Gastrocnemius medialis (tissue), 4 donors: Measurements from ENCODE around the gene ADCYAP1R1. TPM values are rescaled to one million over a fixed set of nuclear protein-coding genes. Genes with fewer than 3 reads are reported as not detected.

ENCODE experiments used
- ATAC-seq, 2 donors: fragments of 150-250 bp; one replicate each; pipeline ENCODE4 v1.9.1; 2016
- DNase-seq, 2 donors: peaks; one replicate each; pipeline ENCODE4 v3.0.0-alpha.2; 2019
- H3K27ac ChIP-seq, 4 donors: fragments of 200-600 bp; sonication (generic); 1 replicate in 1 of 4; 2 replicates in 3 of 4; pipeline ENCODE4 v1.5.1; 2016 to 2018; ENCODE audit warnings: mild to moderate bottlenecking in 2 of 4, moderate library complexity in 1 of 4
- H3K27me3 ChIP-seq, 3 donors: fragments of 200-600 bp; sonication (generic) in 2 of 3; 1 replicate in 1 of 3; 2 replicates in 2 of 3; pipeline versions ENCODE4 v1.5.1 to v1.6.0; 2016 to 2019; ENCODE audit warnings: mild to moderate bottlenecking in 1 of 3, moderate library complexity in 1 of 3
- H3K36me3 ChIP-seq, 2 donors: fragments of 200-600 bp; sonication (generic) in 1 of 2; one replicate each; pipeline ENCODE4 v1.5.1; 2017 to 2018
- H3K4me1 ChIP-seq, 2 donors: fragments of 200-600 bp; sonication (generic) in 1 of 2; one replicate each; pipeline ENCODE4 v1.5.1; 2016 to 2017; ENCODE audit warnings: mild to moderate bottlenecking in 2 of 2
- H3K4me3 ChIP-seq, 4 donors: fragments of 200-600 bp; sonication (generic) in 3 of 4; 1 replicate in 1 of 4; 2 replicates in 3 of 4; pipeline ENCODE4 v1.5.1; 2016 to 2019; ENCODE audit warnings: mild to moderate bottlenecking in 2 of 4
- H3K9me3 ChIP-seq, 3 donors: fragments of 200-600 bp; sonication (generic) in 2 of 3; 1 replicate in 1 of 3; 2 replicates in 2 of 3; pipeline ENCODE4 v1.5.1; 2016 to 2019
- POLR2A ChIP-seq, 2 donors: fragments of 450-650 bp; IDR thresholded peaks; one replicate each; pipeline ENCODE4 v1.6.1; 2017; ENCODE audit warnings: antibody characterized with exemption in 2 of 2, mild to moderate bottlenecking in 2 of 2, moderate library complexity in 2 of 2
- in situ Hi-C, 4 donors: fragments of 200-750 bp; cut with MboI; loops; one replicate each; pipeline versions ENCODE4 v1.15.0 to v1.8.0; 2017; ENCODE audit warnings: low sequenced_read_pairs in 4 of 4
- intact Hi-C: fragments of 100-400 bp; cut with DNase I; formaldehyde crosslinking; loops from one replicate; pipeline ENCODE4 v1.15.1; 2023; ENCODE audit warnings: low total_unique reads
- total RNA-seq, 4 donors: library from RNA; depleted of rRNA; stranded (reverse); fragments of >200 nt; gene quantifications; one replicate each; pipeline versions ENCODE4 v1.1.0 to v1.2.3, GENCODE V29; 2016
- TF ChIP-seq, protein P1 (sequence below), 5 experiments: fragments of 450-650 bp in 3 of 5; fragments of 200-600 bp in 2 of 5; sonication (generic) in 2 of 5; IDR thresholded peaks in 4 of 5; conservative IDR thresholded peaks in 1 of 5; 1 replicate in 4 of 5; 2 replicates in 1 of 5; pipeline ENCODE4 v1.5.1; 2016 to 2019; ENCODE audit warnings: antibody characterized with exemption in 5 of 5, mild to moderate bottlenecking in 3 of 5, moderate library complexity in 3 of 5

Gene ADCYAP1R1
- total RNA-seq, 4 donors from 2014 or later = 0.05 to 0.33 (median 0.21) TPM

DNA sequence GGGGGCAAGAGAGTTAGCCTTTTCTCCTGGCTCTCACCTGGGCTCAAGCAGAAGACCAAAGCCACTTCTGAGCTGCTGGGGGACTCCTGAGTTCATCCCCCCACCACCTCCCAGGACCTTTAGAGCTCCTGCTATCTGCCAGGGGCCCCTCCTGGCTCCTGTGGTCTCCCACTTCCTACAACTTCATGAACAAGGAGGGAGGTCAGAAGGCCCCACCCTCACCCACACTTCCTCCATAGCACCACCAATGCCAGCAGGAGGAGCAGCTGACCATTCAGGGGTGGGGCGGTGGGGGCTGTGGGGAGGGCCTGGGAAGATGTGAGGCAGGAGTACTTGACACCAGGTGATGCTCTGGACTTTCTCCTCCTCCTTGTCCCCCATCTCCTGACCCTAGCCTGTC, 32.6 kb upstream of the ADCYAP1R1 start:
- Histone ChIP-seq H3K36me3 (no peaks in the 10 kb centered on the region), H3K27me3 (no peaks in the 10 kb centered on the region), H3K4me1 (no peaks in the 10 kb centered on the region), H3K9me3 (no peaks in the 10 kb centered on the region), H3K4me3 (no peak overlapping the region), H3K27ac (no peak overlapping the region)
- in situ Hi-C loops (no loop called here), intact Hi-C loops (no loop called here)
- DNase-seq = no peak
- no peak for ATAC-seq
- no peak for TF ChIP-seq POLR2A (IDR thresholded peaks at IDR 0.05)
- TF ChIP-seq, protein P1, sequence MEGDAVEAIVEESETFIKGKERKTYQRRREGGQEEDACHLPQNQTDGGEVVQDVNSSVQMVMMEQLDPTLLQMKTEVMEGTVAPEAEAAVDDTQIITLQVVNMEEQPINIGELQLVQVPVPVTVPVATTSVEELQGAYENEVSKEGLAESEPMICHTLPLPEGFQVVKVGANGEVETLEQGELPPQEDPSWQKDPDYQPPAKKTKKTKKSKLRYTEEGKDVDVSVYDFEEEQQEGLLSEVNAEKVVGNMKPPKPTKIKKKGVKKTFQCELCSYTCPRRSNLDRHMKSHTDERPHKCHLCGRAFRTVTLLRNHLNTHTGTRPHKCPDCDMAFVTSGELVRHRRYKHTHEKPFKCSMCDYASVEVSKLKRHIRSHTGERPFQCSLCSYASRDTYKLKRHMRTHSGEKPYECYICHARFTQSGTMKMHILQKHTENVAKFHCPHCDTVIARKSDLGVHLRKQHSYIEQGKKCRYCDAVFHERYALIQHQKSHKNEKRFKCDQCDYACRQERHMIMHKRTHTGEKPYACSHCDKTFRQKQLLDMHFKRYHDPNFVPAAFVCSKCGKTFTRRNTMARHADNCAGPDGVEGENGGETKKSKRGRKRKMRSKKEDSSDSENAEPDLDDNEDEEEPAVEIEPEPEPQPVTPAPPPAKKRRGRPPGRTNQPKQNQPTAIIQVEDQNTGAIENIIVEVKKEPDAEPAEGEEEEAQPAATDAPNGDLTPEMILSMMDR (IDR thresholded peaks at IDR 0.05 in 4 of 5, conservative IDR thresholded peaks at IDR 0.05 in 1 of 5) = no peak

GRCh38 chr7:31020161-31020560, 31.9 kb upstream of the ADCYAP1R1 start:
- DNase-seq = no peak
- no peak for ATAC-seq
- no peaks in the 10 kb centered on the region for H3K36me3 ChIP-seq
- no peak for TF ChIP-seq POLR2A (IDR thresholded peaks at IDR 0.05)
- TF ChIP-seq, protein P1 (IDR thresholded peaks at IDR 0.05 in 4 of 5, conservative IDR thresholded peaks at IDR 0.05 in 1 of 5) = no peak
- intact Hi-C loops (no loop called here), in situ Hi-C loops (no loop called here)
- H3K9me3 ChIP-seq = no peaks in the 10 kb centered on the region
- no peak overlapping the region for H3K4me3 ChIP-seq
- no peak overlapping the region for H3K27ac ChIP-seq
- H3K4me1 ChIP-seq = no peaks in the 10 kb centered on the region
- H3K27me3 ChIP-seq = no peaks in the 10 kb centered on the region

DNA sequence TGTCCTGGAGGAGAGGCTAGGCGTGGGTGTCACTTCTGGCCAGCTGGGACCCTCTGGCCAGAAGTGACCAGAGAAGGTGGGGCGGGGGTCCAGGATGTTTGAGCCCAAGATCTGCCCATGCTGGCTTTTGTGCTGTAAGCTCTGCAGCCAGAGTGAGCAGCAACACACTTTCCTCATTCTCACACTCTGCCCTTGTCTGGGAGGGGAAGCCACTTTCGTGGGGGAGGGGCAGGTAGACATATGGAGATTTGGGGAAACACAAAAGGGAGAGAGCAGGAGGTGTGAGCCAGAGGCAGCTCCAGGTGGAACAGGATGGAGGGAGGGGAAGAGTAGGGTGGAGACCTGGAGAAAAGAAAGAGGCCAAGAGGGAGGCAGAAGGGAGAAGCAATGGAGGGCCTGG, 31.5 kb upstream of the ADCYAP1R1 start:
- no peak for ATAC-seq
- Histone ChIP-seq H3K36me3 (no peaks in the 10 kb centered on the region), H3K4me3 (no peak overlapping the region), H3K9me3 (no peaks in the 10 kb centered on the region), H3K27me3 (no peaks in the 10 kb centered on the region), H3K27ac (no peak overlapping the region), H3K4me1 (no peaks in the 10 kb centered on the region)
- in situ Hi-C loops (no loop called here), intact Hi-C loops (no loop called here)
- TF ChIP-seq, protein P1 (IDR thresholded peaks at IDR 0.05 in 4 of 5, conservative IDR thresholded peaks at IDR 0.05 in 1 of 5) = no peak
- TF ChIP-seq POLR2A (IDR thresholded peaks at IDR 0.05) = no peak
- DNase-seq = no peak

DNA sequence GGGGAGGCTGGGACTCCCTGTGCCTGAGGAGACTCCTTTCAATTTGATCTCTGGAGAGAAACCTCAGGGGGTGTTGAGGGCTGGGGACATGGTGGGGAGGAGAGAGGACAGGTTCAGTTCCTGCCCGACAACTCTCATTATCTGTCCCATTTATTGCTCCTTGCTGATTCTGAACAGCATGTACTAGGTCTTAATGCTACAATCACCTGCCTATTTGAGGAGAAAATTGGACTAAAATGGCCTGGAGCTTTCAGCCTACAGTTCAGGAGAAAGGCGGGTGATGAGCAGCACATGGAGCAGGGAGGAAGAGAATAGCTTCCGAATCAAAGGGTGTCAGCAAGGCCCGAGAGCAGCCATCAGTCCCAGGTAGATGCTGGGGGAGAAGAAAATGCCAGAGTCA, 30.0 kb upstream of the ADCYAP1R1 start:
- H3K4me1 ChIP-seq = no peaks in the 10 kb centered on the region
- no peak overlapping the region for H3K4me3 ChIP-seq
- TF ChIP-seq, protein P1 (IDR thresholded peaks at IDR 0.05 in 4 of 5, conservative IDR thresholded peaks at IDR 0.05 in 1 of 5) = no peak
- no peak for TF ChIP-seq POLR2A (IDR thresholded peaks at IDR 0.05)
- no peaks in the 10 kb centered on the region for H3K9me3 ChIP-seq
- H3K36me3 ChIP-seq = no peaks in the 10 kb centered on the region
- in situ Hi-C loops = no loop called here
- no peak overlapping the region for H3K27ac ChIP-seq
- ATAC-seq (no peak), DNase-seq (no peak)
- no peaks in the 10 kb centered on the region for H3K27me3 ChIP-seq
- intact Hi-C loops = no loop called here

DNA sequence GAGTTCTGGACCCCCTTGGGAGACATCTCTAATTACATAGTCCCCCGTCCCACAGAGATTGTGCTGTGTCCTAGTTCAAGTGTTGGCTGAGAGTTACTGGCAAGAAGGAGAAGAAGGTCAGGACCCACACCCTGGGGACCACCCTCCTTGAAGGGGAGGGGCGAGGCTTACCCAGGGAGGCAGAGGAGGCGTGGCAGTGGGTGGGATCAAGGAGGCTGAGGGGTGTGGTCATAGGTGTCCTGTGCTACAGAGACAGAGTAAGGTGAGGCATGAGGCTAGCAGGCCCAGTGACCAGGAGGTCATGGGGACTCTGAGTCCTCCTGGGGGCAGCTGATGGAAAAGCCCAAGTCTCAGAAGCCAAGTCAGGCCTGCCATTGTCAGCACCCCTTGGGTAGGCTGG, 29.4 kb upstream of the ADCYAP1R1 start:
- in situ Hi-C loops = no loop called here
- no peak overlapping the region for H3K27ac ChIP-seq
- H3K4me1 ChIP-seq = no peaks in the 10 kb centered on the region
- TF ChIP-seq, protein P1 (IDR thresholded peaks at IDR 0.05 in 4 of 5, conservative IDR thresholded peaks at IDR 0.05 in 1 of 5) = no peak
- TF ChIP-seq POLR2A (IDR thresholded peaks at IDR 0.05) = no peak
- no peaks in the 10 kb centered on the region for H3K9me3 ChIP-seq
- no peaks in the 10 kb centered on the region for H3K36me3 ChIP-seq
- H3K4me3 ChIP-seq = no peak overlapping the region
- intact Hi-C loops = no loop called here
- ATAC-seq = no peak
- DNase-seq = no peak
- H3K27me3 ChIP-seq = no peaks in the 10 kb centered on the region
